ENCODE data around the gene PCCA. TPM values are rescaled to one million over a fixed set of nuclear protein-coding genes. Genes with fewer than 3 reads are reported as not detected.

The PCCA gene
- polyA plus RNA-seq, 2 of the 4 experiments (the other 2 are of a cell fraction) = 13.2 to 13.7 TPM

GRCh38 chr13:100397627-100398026 is 308.7 kb downstream of the PCCA start:
- TF ChIP-seq ESRRA (IDR thresholded peaks at IDR 0.05; ENCODE audit: borderline replicate concordance, low read length) (no peak), MAX (IDR thresholded peaks at IDR 0.05) (no peak), TP53 (CRISPR knock-in tag; IDR thresholded peaks at IDR 0.05) (no peak), POLR2AphosphoS2 (conservative IDR thresholded peaks at IDR 0.05; ENCODE audit: low read length) (no peak), CBX2 (IDR thresholded peaks at IDR 0.05; ENCODE audit: borderline replicate concordance, low read depth) (no peak), CHD4 (IDR thresholded peaks at IDR 0.05; ENCODE audit: borderline replicate concordance) (no peak)
- no peak for FAIRE-seq
- ChIA-PET CTCF (no interaction called here), POLR2A (no interaction called here)
- Histone ChIP-seq H3K4me1 (peaks cover 30% of the 10 kb centered on the region), H3K4me3 (no peak overlapping the region), H3K27ac (no peak overlapping the region), H3K9me3 (no peaks in the 10 kb centered on the region), H3K4me2 (no peak overlapping the region)
- ATAC-seq = no peak
- DNase-seq (ENCODE audit: low read depth in 1 of 2, low spot score in 1 of 2) = no peak
- WGBS (ENCODE audit: missing lambda C conversion rate) = 87% methylated on average over 4 of the region's 4 CpGs

GRCh38 chr13:100398360-100398759 is 309.5 kb downstream of the PCCA start:
- no peak overlapping the region for H3K27ac ChIP-seq
- peaks cover 26% of the 10 kb centered on the region for H3K4me1 ChIP-seq
- FAIRE-seq (no peak), ATAC-seq (no peak), DNase-seq (ENCODE audit: low read depth in 1 of 2, low spot score in 1 of 2) (no peak)
- no peaks in the 10 kb centered on the region for H3K9me3 ChIP-seq
- ChIA-PET CTCF (no interaction called here), POLR2A (no interaction called here)
- no peak overlapping the region for H3K4me2 ChIP-seq
- 97% methylated on average over 2 of the region's 2 CpGs for WGBS (ENCODE audit: missing lambda C conversion rate)
- no peak overlapping the region for H3K4me3 ChIP-seq
- TF ChIP-seq ZNF302 (CRISPR knock-in tag; IDR thresholded peaks at IDR 0.05) (no peak), RCOR1 (IDR thresholded peaks at IDR 0.05; ENCODE audit: low read depth, low read length) (no peak), HOXB13 (CRISPR knock-in tag; IDR thresholded peaks at IDR 0.05; ENCODE audit: low read depth) (no peak), HMGXB4 (CRISPR knock-in tag; IDR thresholded peaks at IDR 0.05; ENCODE audit: borderline replicate concordance) (no peak), HOXB5 (CRISPR knock-in tag; IDR thresholded peaks at IDR 0.05) (no peak), HDAC2 (IDR thresholded peaks at IDR 0.05) (no peak), E2F6 (IDR thresholded peaks at IDR 0.05; ENCODE audit: borderline replicate concordance, low read depth) (no peak), JUNB (IDR thresholded peaks at IDR 0.05) (no peak), MYC (IDR thresholded peaks at IDR 0.05; ENCODE audit: borderline replicate concordance, low read length) (no peak), TP53 (CRISPR knock-in tag; IDR thresholded peaks at IDR 0.05) (no peak), NPAS2 (CRISPR knock-in tag; IDR thresholded peaks at IDR 0.05; ENCODE audit: borderline replicate concordance) (no peak)

GRCh38 chr13:100399455-100399854 is 310.6 kb downstream of the PCCA start:
- POLR2A ChIA-PET = no interaction called here
- TF ChIP-seq ATOH8 (CRISPR knock-in tag; IDR thresholded peaks at IDR 0.05; ENCODE audit: low read depth) (no peak), ESRRA (IDR thresholded peaks at IDR 0.05; ENCODE audit: borderline replicate concordance, low read length) (no peak), ZSCAN20 (CRISPR knock-in tag; IDR thresholded peaks at IDR 0.05) (no peak), KDM1A (IDR thresholded peaks at IDR 0.05; ENCODE audit: low read depth) (no peak), CBX2 (IDR thresholded peaks at IDR 0.05; ENCODE audit: borderline replicate concordance, low read depth) (no peak), PBX3 (IDR thresholded peaks at IDR 0.05) (no peak), CTCF (IDR thresholded peaks at IDR 0.05) (no peak), FOSL2 (IDR thresholded peaks at IDR 0.05) (no peak), FOSL2 (CRISPR knock-in tag; IDR thresholded peaks at IDR 0.05) (no peak), EHF (CRISPR knock-in tag; IDR thresholded peaks at IDR 0.05) (no peak)
- 88% methylated on average over 1 of the region's 1 CpG for WGBS (ENCODE audit: missing lambda C conversion rate)
- H3K4me3 ChIP-seq = no peak overlapping the region
- DNase-seq (ENCODE audit: low read depth in 1 of 2, low spot score in 1 of 2) = no peak
- no peaks in the 10 kb centered on the region for H3K9me3 ChIP-seq
- FAIRE-seq = no peak
- CTCF ChIA-PET = no interaction called here
- no peak overlapping the region for H3K4me2 ChIP-seq
- H3K4me1 ChIP-seq = peaks cover 15% of the 10 kb centered on the region; the same call in 2 of the 3 replicates
- no peak overlapping the region for H3K27ac ChIP-seq
- ATAC-seq = no peak

Measured in A549 (cell line).